OCI-LY7 (cell line): ENCODE results near the gene SDCBP2. TPM values are rescaled to one million over a fixed set of nuclear protein-coding genes. Genes with fewer than 3 reads are reported as not detected.

Experiments used
- BruUV-seq: library from RNA; stranded (reverse); fragments of 400-500 nt; replicated peaks from 2 replicates; lab custom pipeline; 2021; lab: Mats Ljungman, UMichigan
- CTCF ChIA-PET: fragments of 300-600 bp; sonication (Branson Sonifier 250); formaldehyde crosslinking; loops from one replicate; lab custom pipeline; 2022; ENCODE audit warnings: antibody characterized with exemption; ENCODE audit not compliant: unreplicated experiment; lab: Charles Lee
- POLR2A ChIA-PET: fragments of 300-600 bp; sonication (Branson Sonifier 250); formaldehyde crosslinking; loops from one replicate; lab custom pipeline; 2022; ENCODE audit warnings: antibody characterized with exemption; lab: Charles Lee
- DNase-seq: peaks from one replicate; pipeline ENCODE4 v3.0.0-alpha.2; 2015; ENCODE audit warnings: low spot score
- H2AFZ ChIP-seq: fragments of 200-600 bp; sonication (generic), shearing (Covaris generic); 2 replicates; pipeline ENCODE4 v1.6.1; 2014; ENCODE audit warnings: mild to moderate bottlenecking, antibody characterized with exemption, low read length, moderate library complexity
- H3K27ac ChIP-seq: fragments of 200-600 bp; sonication (generic); 2 replicates; pipeline ENCODE4 v1.5.1; 2014; ENCODE audit warnings: mixed run types, low read depth, mild to moderate bottlenecking, moderate library complexity, low read length, inconsistent platforms; ENCODE audit not compliant: poor library complexity, severe bottlenecking
- H3K36me3 ChIP-seq: fragments of 200-600 bp; sonication (generic); 2 replicates; pipeline ENCODE4 v1.6.1; 2014; ENCODE audit warnings: mild to moderate bottlenecking, antibody characterized with exemption, low read length, moderate library complexity, mixed read lengths; ENCODE audit not compliant: insufficient read depth
- H3K4me1 ChIP-seq: fragments of 200-600 bp; sonication (generic); 2 replicates; pipeline ENCODE4 v1.5.1; 2014; ENCODE audit warnings: mild to moderate bottlenecking, low read length; ENCODE audit not compliant: insufficient read depth, poor library complexity, severe bottlenecking
- H3K4me2 ChIP-seq: fragments of 200-600 bp; sonication (generic); 2 replicates; pipeline ENCODE4 v1.6.1; 2014; ENCODE audit warnings: mild to moderate bottlenecking, low read length
- H3K4me3 ChIP-seq: fragments of 200-600 bp; sonication (generic); 2 replicates; pipeline ENCODE4 v1.5.1; 2014; ENCODE audit warnings: mild to moderate bottlenecking, low read depth, low read length; ENCODE audit not compliant: poor library complexity, severe bottlenecking
- H3K79me2 ChIP-seq: fragments of 200-600 bp; sonication (generic); 2 replicates; pipeline ENCODE4 v1.6.1; 2016; ENCODE audit warnings: low read depth, mild to moderate bottlenecking, low read length, moderate library complexity, mixed read lengths; ENCODE audit not compliant: insufficient read depth
- H3K9me2 ChIP-seq: fragments of 200-600 bp; sonication (generic); 2 replicates; pipeline ENCODE4 v1.6.1; 2016; ENCODE audit warnings: mild to moderate bottlenecking, low read length, mixed read lengths; ENCODE audit not compliant: insufficient read depth
- H3K9me3 ChIP-seq: fragments of 200-600 bp; sonication (generic); 2 replicates; pipeline ENCODE4 v1.6.1; 2014; ENCODE audit warnings: mild to moderate bottlenecking, mixed run types, low read length, mixed read lengths
- H4K20me1 ChIP-seq: fragments of 200-600 bp; sonication (generic); 2 replicates; pipeline ENCODE4 v1.6.1; 2014; ENCODE audit warnings: mild to moderate bottlenecking, antibody characterized with exemption, low read length, moderate library complexity, mixed read lengths; ENCODE audit not compliant: insufficient read depth
- CTCF ChIP-seq: fragments of 200-600 bp; sonication (generic); conservative IDR thresholded peaks from 2 replicates; pipeline ENCODE4 v1.5.1; 2014; ENCODE audit warnings: mild to moderate bottlenecking, antibody characterized with exemption, low read length, moderate library complexity, mixed read lengths
- EZH2phosphoT487 ChIP-seq: fragments of 200-600 bp; sonication (generic); IDR thresholded peaks from 2 replicates; pipeline ENCODE4 v1.6.1; 2018; ENCODE audit warnings: low read depth, borderline replicate concordance, mild to moderate bottlenecking, mixed run types, antibody characterized with exemption, low read length, moderate library complexity, mixed read lengths
- intact Hi-C: fragments of 100-400 bp; cut with micrococcal nuclease; formaldehyde crosslinking; loops from one replicate; pipeline ENCODE4 v1.10.0; 2022; ENCODE audit not compliant: unreplicated experiment
- total RNA-seq, 2 experiments: library from RNA; depleted of rRNA in 1 of 2; stranded (reverse); fragments of >200 nt in 1 of 2; shearing (Covaris generic) in 1 of 2; gene quantifications; 2 replicates each; pipeline ENCODE4 v1.2.3, GENCODE V29; 2014 to 2022

Gene SDCBP2
- total RNA-seq, 2 experiments from 2014 or later, result 1.8 to 2.6 TPM

GRCh38 chr20:1331801-1332453, 3.0 kb upstream of the SDCBP2 start:
- no peaks in the 10 kb centered on the region for H3K9me2 ChIP-seq
- CTCF ChIA-PET, result no interaction called here
- no peak overlapping the region for H3K4me3 ChIP-seq
- no peak overlapping the region for H3K4me2 ChIP-seq
- no peaks in the 10 kb centered on the region for H3K9me3 ChIP-seq
- peaks cover 28% of the 10 kb centered on the region for H3K36me3 ChIP-seq
- intact Hi-C loops, result no loop called here
- POLR2A ChIA-PET, result interaction anchor here (0.9 kb wide), 1 partner anchor 28 kb away, joined by 3 read pairs; no protein-coding TSS in a partner anchor
- H3K27ac ChIP-seq, result no peak overlapping the region
- no peak for DNase-seq
- peaks cover 5% of the 10 kb centered on the region; the same call in 1 of the 2 replicates for H4K20me1 ChIP-seq
- no TSS peak for BruUV-seq
- peaks cover 23% of the 10 kb centered on the region for H3K79me2 ChIP-seq
- H3K4me1 ChIP-seq, result peaks cover 26% of the 10 kb centered on the region
- H2AFZ ChIP-seq, result no peak overlapping the region
- TF ChIP-seq CTCF (no peak), EZH2phosphoT487 (no peak)

GRCh38 chr20:1331101-1331500, 2.2 kb upstream of the SDCBP2 start:
- POLR2A ChIA-PET, result no interaction called here
- intact Hi-C loops, result no loop called here
- no TSS peak for BruUV-seq
- CTCF ChIA-PET, result no interaction called here
- Histone ChIP-seq H3K9me3 (no peaks in the 10 kb centered on the region), H3K4me2 (no peak overlapping the region), H3K36me3 (peaks cover 28% of the 10 kb centered on the region), H3K4me3 (no peak overlapping the region), H4K20me1 (peaks cover 12% of the 10 kb centered on the region), H3K79me2 (peaks cover 32% of the 10 kb centered on the region), H3K4me1 (peaks cover 35% of the 10 kb centered on the region), H2AFZ (no peak overlapping the region), H3K9me2 (no peaks in the 10 kb centered on the region), H3K27ac (no peak overlapping the region)
- no peak for TF ChIP-seq EZH2phosphoT487
- no peak for TF ChIP-seq CTCF
- no peak for DNase-seq

- CTCF ChIA-PET, result no interaction called here
- no peaks in the 10 kb centered on the region for H3K9me3 ChIP-seq
- H2AFZ ChIP-seq, result no peak overlapping the region
- no TSS peak for BruUV-seq
- H3K36me3 ChIP-seq, result peaks cover 28% of the 10 kb centered on the region
- H3K4me2 ChIP-seq, result no peak overlapping the region
- no peaks in the 10 kb centered on the region for H3K9me2 ChIP-seq
- intact Hi-C loops, result no loop called here
- DNase-seq, result peak; percentile 38
- no peak for TF ChIP-seq EZH2phosphoT487
- TF ChIP-seq CTCF, result no peak
- peaks cover 40% of the 10 kb centered on the region for H3K79me2 ChIP-seq
- no peak overlapping the region for H3K4me3 ChIP-seq
- peaks cover 39% of the 10 kb centered on the region for H3K4me1 ChIP-seq
- no peak overlapping the region for H3K27ac ChIP-seq
- POLR2A ChIA-PET, result interaction anchor here (0.6 kb wide), 3 partner anchors 19 to 69 kb away, joined by 3 to 4 read pairs (median 4); no protein-coding TSS in a partner anchor
- peaks cover 15% of the 10 kb centered on the region for H4K20me1 ChIP-seq
Measured at GRCh38 chr20:1330075-1330830, 1.3 kb upstream of the SDCBP2 start.
